Hepatocyte (in vitro differentiated cells): ENCODE results near the gene PSD2.

Experiments used
- CTCF ChIP-seq: fragments of 200-600 bp; sonication (generic); IDR thresholded peaks from 2 replicates; pipeline ENCODE4 v1.5.1; 2016; ENCODE audit warnings: antibody characterized with exemption, mild to moderate bottlenecking; ENCODE audit not compliant: poor library complexity
- EZH2 ChIP-seq: fragments of 200-600 bp; sonication (generic); IDR thresholded peaks from 2 replicates; pipeline ENCODE4 v1.6.1; 2016; ENCODE audit warnings: antibody characterized with exemption, mild to moderate bottlenecking, borderline replicate concordance

- TF ChIP-seq EZH2 (no peak), CTCF (no peak)
These were observed 41.0 kb downstream of the PSD2 start for GRCh38 chr5:139836469-139837208.
